HEK293 (cell line): ENCODE measurements around the gene POT1.

Experiments
- CTCF ChIA-PET: fragments of 350-600 bp; formaldehyde crosslinking; extraction: SDS; loops from one replicate; lab custom pipeline; 2021; ENCODE audit warnings: antibody characterized with exemption; lab: Yijun Ruan, JAX
- POLR2A ChIA-PET: fragments of 300-600 bp; formaldehyde crosslinking; extraction: SDS; loops from one replicate; lab custom pipeline; 2020; ENCODE audit warnings: antibody characterized with exemption, inconsistent platforms; lab: Yijun Ruan, JAX
- H3K27ac ChIP-seq: fragments of 200-500 bp; sonication (Bioruptor generic); 2 replicates; pipeline ENCODE4 v1.5.1; 2014; ENCODE audit warnings: low read depth, low read length, control low read depth, inconsistent platforms; ENCODE audit errors: extremely low read depth
- H3K36me3 ChIP-seq, 2 experiments: fragments of 200-500 bp in 1 of 2; sonication (Bioruptor generic) in 1 of 2; 1 replicate in 1 of 2; 2 replicates in 1 of 2; pipeline ENCODE4 v1.5.1; 2014 to 2017; ENCODE audit warnings: inconsistent platforms in 2 of 2, low read length in 2 of 2; ENCODE audit not compliant: control insufficient read depth in 2 of 2, insufficient read depth in 1 of 2
- H3K4me1 ChIP-seq: fragments of 200-500 bp; sonication (Bioruptor generic); 2 replicates; pipeline ENCODE4 v1.5.1; 2014; ENCODE audit warnings: mild to moderate bottlenecking, low read length, inconsistent platforms; ENCODE audit not compliant: control insufficient read depth, insufficient read depth
- H3K4me3 ChIP-seq: 2 replicates; pipeline ENCODE4 v1.5.1; 2011; ENCODE audit warnings: low read depth, mild to moderate bottlenecking, control low read depth, low read length, moderate library complexity
- H3K9me3 ChIP-seq: fragments of 200-500 bp; sonication (Bioruptor generic); 2 replicates; pipeline ENCODE4 v1.5.1; 2014; ENCODE audit warnings: low read depth, low read length, inconsistent platforms; ENCODE audit not compliant: control insufficient read depth, insufficient read depth
- ELK4 ChIP-seq: IDR thresholded peaks from 2 replicates; pipeline ENCODE4 v1.6.1; 2011; ENCODE audit warnings: mild to moderate bottlenecking, low read depth, low read length, borderline replicate concordance
- MEIS1 ChIP-seq: sonication (generic); formaldehyde crosslinking; IDR thresholded peaks from 2 replicates; pipeline ENCODE4 v1.8.1; 2022; ENCODE audit warnings: missing genetic modification reagents, mild to moderate bottlenecking, borderline replicate concordance
- REST ChIP-seq: fragments of 450-650 bp; formaldehyde crosslinking; IDR thresholded peaks from 2 replicates; pipeline ENCODE4 v1.5.1; 2016; ENCODE audit warnings: missing biosample characterization, missing genetic modification characterization
- SETDB1 ChIP-seq: IDR thresholded peaks from one replicate; pipeline ENCODE4 v1.6.1; 2017; ENCODE audit warnings: mild to moderate bottlenecking, low read length, moderate library complexity, mixed read lengths; ENCODE audit not compliant: insufficient read length
- TSHZ1 ChIP-seq: fragments of 450-650 bp; formaldehyde crosslinking; IDR thresholded peaks from 2 replicates; pipeline ENCODE4 v1.5.1; 2016; ENCODE audit warnings: missing biosample characterization, missing genetic modification characterization, borderline replicate concordance
- ZBTB10 ChIP-seq: fragments of 450-650 bp; formaldehyde crosslinking; IDR thresholded peaks from 2 replicates; pipeline ENCODE4 v1.5.1; 2016; ENCODE audit warnings: missing biosample characterization, missing genetic modification characterization
- ZBTB11 ChIP-seq: fragments of 450-650 bp; formaldehyde crosslinking; conservative IDR thresholded peaks from 2 replicates; pipeline ENCODE4 v1.5.1; 2016; ENCODE audit warnings: low read depth, missing biosample characterization, missing genetic modification characterization
- ZBTB20 ChIP-seq: fragments of 450-650 bp; formaldehyde crosslinking; IDR thresholded peaks from 2 replicates; pipeline ENCODE4 v1.5.1; 2016; ENCODE audit warnings: missing biosample characterization, missing genetic modification characterization
- ZBTB6 ChIP-seq: fragments of 450-650 bp; formaldehyde crosslinking; IDR thresholded peaks from 2 replicates; pipeline ENCODE4 v1.5.1; 2017; ENCODE audit warnings: missing biosample characterization, missing genetic modification characterization
- ZBTB7A ChIP-seq: fragments of 450-650 bp; formaldehyde crosslinking; IDR thresholded peaks from 2 replicates; pipeline ENCODE4 v1.5.1; 2016; ENCODE audit warnings: low read depth, missing biosample characterization, missing genetic modification characterization
- ZNF121 ChIP-seq: fragments of 450-650 bp; formaldehyde crosslinking; IDR thresholded peaks from 2 replicates; pipeline ENCODE4 v1.5.1; 2016; ENCODE audit warnings: missing biosample characterization, missing genetic modification characterization
- ZNF202 ChIP-seq: fragments of 450-650 bp; formaldehyde crosslinking; IDR thresholded peaks from 2 replicates; pipeline ENCODE4 v1.5.1; 2016; ENCODE audit warnings: missing biosample characterization, missing genetic modification characterization, borderline replicate concordance
- ZNF350 ChIP-seq: fragments of 450-650 bp; formaldehyde crosslinking; IDR thresholded peaks from 2 replicates; pipeline ENCODE4 v1.5.0; 2017; ENCODE audit warnings: missing biosample characterization, mild to moderate bottlenecking, missing genetic modification characterization
- ZNF513 ChIP-seq: fragments of 450-650 bp; IDR thresholded peaks from 2 replicates; pipeline ENCODE4 v1.5.1; 2018; ENCODE audit warnings: missing biosample characterization, missing genetic modification characterization
- ZNF830 ChIP-seq: fragments of 450-650 bp; IDR thresholded peaks from 2 replicates; pipeline ENCODE4 v1.5.0; 2018; ENCODE audit warnings: missing biosample characterization, missing genetic modification characterization, low read depth, mild to moderate bottlenecking, moderate library complexity

POT1 gene

GRCh38 chr7:124934841-124935240, 5.2 kb upstream of the POT1 start (continued):
- TF ChIP-seq TSHZ1 (tag by site-specific recombination) (no peak), ELK4 (no peak), ZNF350 (tag by site-specific recombination) (no peak), ZNF513 (tag by site-specific recombination) (no peak), ZBTB6 (tag by site-specific recombination) (no peak), ZNF830 (tag by site-specific recombination) (no peak), MEIS1 (CRISPR knock-in tag) (no peak), SETDB1 (no peak), ZBTB20 (no peak), ZBTB7A (tag by site-specific recombination) (no peak), ZBTB11 (tag by site-specific recombination) (no peak), ZNF121 (tag by site-specific recombination) (no peak)

- TF ChIP-seq ZBTB10 (tag by site-specific recombination) (no peak), REST (no peak), ZNF202 (no peak)
- TF ChIP-seq, all 188 proteins: peak for 0
- H3K27ac ChIP-seq = no peak overlapping the region
- no peaks in the 10 kb centered on the region for H3K9me3 ChIP-seq
- POLR2A ChIA-PET = no interaction called here
- H3K4me1 ChIP-seq = no peaks in the 10 kb centered on the region
- H3K4me3 ChIP-seq = no peak overlapping the region
- CTCF ChIA-PET = interaction anchor here (0.6 kb wide), 1 partner anchor 214 kb away, joined by 3 read pairs; no protein-coding TSS in a partner anchor
- H3K36me3 ChIP-seq = no peaks in the 10 kb centered on the region
Measured at GRCh38 chr7:124930655-124931597, 1.3 kb upstream of the POT1 start.
